Gastrocnemius medialis (tissue), 4 donors: ENCODE data around the gene PHF20.

Experiments
- POLR2A ChIP-seq, 2 donors: fragments of 450-650 bp; IDR thresholded peaks; one replicate each; pipeline ENCODE4 v1.6.1; 2017; ENCODE audit warnings: antibody characterized with exemption in 2 of 2, mild to moderate bottlenecking in 2 of 2, moderate library complexity in 2 of 2
- TF ChIP-seq, protein P1 (sequence below), 5 experiments: fragments of 450-650 bp in 3 of 5; fragments of 200-600 bp in 2 of 5; sonication (generic) in 2 of 5; IDR thresholded peaks in 4 of 5; conservative IDR thresholded peaks in 1 of 5; 1 replicate in 4 of 5; 2 replicates in 1 of 5; pipeline ENCODE4 v1.5.1; 2016 to 2019; ENCODE audit warnings: antibody characterized with exemption in 5 of 5, mild to moderate bottlenecking in 3 of 5, moderate library complexity in 3 of 5

DNA sequence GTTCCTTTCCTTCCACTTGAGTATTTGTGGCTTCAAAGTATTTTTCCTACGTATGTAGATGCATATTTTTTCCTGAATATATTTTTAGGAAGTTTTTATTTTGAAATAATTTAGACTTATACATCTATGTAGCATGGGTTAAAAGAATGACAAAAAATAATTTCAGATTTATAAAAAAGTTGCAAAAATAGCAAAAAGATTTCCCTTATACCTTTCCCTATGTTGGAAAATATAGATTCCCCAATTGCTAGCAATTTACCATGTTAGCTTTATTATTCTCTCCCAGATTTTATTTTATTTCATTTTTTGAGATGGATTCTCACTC lies 112.7 kb downstream of the PHF20 start:
- TF ChIP-seq, protein P1, sequence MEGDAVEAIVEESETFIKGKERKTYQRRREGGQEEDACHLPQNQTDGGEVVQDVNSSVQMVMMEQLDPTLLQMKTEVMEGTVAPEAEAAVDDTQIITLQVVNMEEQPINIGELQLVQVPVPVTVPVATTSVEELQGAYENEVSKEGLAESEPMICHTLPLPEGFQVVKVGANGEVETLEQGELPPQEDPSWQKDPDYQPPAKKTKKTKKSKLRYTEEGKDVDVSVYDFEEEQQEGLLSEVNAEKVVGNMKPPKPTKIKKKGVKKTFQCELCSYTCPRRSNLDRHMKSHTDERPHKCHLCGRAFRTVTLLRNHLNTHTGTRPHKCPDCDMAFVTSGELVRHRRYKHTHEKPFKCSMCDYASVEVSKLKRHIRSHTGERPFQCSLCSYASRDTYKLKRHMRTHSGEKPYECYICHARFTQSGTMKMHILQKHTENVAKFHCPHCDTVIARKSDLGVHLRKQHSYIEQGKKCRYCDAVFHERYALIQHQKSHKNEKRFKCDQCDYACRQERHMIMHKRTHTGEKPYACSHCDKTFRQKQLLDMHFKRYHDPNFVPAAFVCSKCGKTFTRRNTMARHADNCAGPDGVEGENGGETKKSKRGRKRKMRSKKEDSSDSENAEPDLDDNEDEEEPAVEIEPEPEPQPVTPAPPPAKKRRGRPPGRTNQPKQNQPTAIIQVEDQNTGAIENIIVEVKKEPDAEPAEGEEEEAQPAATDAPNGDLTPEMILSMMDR (IDR thresholded peaks at IDR 0.05 in 4 of 5, conservative IDR thresholded peaks at IDR 0.05 in 1 of 5), result peak in 1 of 5 experiments; percentile 4
- TF ChIP-seq POLR2A (IDR thresholded peaks at IDR 0.05), result no peak
